Measurements from ENCODE around the gene EID3.

EID3 gene

GRCh38 chr12:104333692-104334255 lies 30.2 kb downstream of the EID3 start:
- DNase-seq (ENCODE audit: low read depth in 1 of 2, low spot score in 1 of 2) = no peak

GRCh38 chr12:104334581-104334980 lies 31.0 kb downstream of the EID3 start:
- DNase-seq (ENCODE audit: low read depth in 1 of 2, low spot score in 1 of 2) = no peak

GRCh38 chr12:104336115-104336514 lies 32.6 kb downstream of the EID3 start:
- no peak for DNase-seq (ENCODE audit: low read depth in 1 of 2, low spot score in 1 of 2)

- DNase-seq (ENCODE audit: low read depth in 1 of 2, low spot score in 1 of 2) = no peak
Observed at GRCh38 chr12:104337030-104337558, 33.6 kb downstream of the EID3 start.

GRCh38 chr12:104339663-104340062 lies 36.1 kb downstream of the EID3 start:
- no peak for DNase-seq (ENCODE audit: low read depth in 1 of 2, low spot score in 1 of 2)

- DNase-seq (ENCODE audit: low read depth in 1 of 2, low spot score in 1 of 2) = no peak
Observed at GRCh38 chr12:104340177-104340576, 36.6 kb downstream of the EID3 start.

GRCh38 chr12:104340925-104341611 lies 37.5 kb downstream of the EID3 start:
- no peak for DNase-seq (ENCODE audit: low read depth in 1 of 2, low spot score in 1 of 2)

GRCh38 chr12:104342147-104342546 lies 38.6 kb downstream of the EID3 start:
- DNase-seq (ENCODE audit: low read depth in 1 of 2, low spot score in 1 of 2) = no peak

- DNase-seq (ENCODE audit: low read depth in 1 of 2, low spot score in 1 of 2) = no peak
Observed at GRCh38 chr12:104342635-104343249, 39.2 kb downstream of the EID3 start.

- DNase-seq (ENCODE audit: low read depth in 1 of 2, low spot score in 1 of 2) = no peak
Observed at GRCh38 chr12:104344682-104345081, 41.1 kb downstream of the EID3 start.

- no peak for DNase-seq (ENCODE audit: low read depth in 1 of 2, low spot score in 1 of 2)
Observed at GRCh38 chr12:104345234-104346066, 41.9 kb downstream of the EID3 start.

- no peak for DNase-seq (ENCODE audit: low read depth in 1 of 2, low spot score in 1 of 2)
Observed at GRCh38 chr12:104347374-104348075, 44.0 kb downstream of the EID3 start.

- no peak for DNase-seq (ENCODE audit: low read depth in 1 of 2, low spot score in 1 of 2)
Observed at GRCh38 chr12:104348283-104348993, 44.9 kb downstream of the EID3 start.

- DNase-seq (ENCODE audit: low read depth in 1 of 2, low spot score in 1 of 2) = no peak
Observed at GRCh38 chr12:104348994-104349494, 45.5 kb downstream of the EID3 start.

GRCh38 chr12:104350211-104351056 lies 46.9 kb downstream of the EID3 start:
- no peak for DNase-seq (ENCODE audit: low read depth in 1 of 2, low spot score in 1 of 2)

- DNase-seq (ENCODE audit: low read depth in 1 of 2, low spot score in 1 of 2) = no peak
Observed at GRCh38 chr12:104351057-104351983, 47.8 kb downstream of the EID3 start.

GRCh38 chr12:104352106-104352713 lies 48.7 kb downstream of the EID3 start:
- no peak for DNase-seq (ENCODE audit: low read depth in 1 of 2, low spot score in 1 of 2)

Data from activated T-helper 1 cell treated with anti-CD3 and anti-CD28 coated beads, Interleukin-2, amount 50 U/mL, for 16 hours (primary cell).